Measurements from ENCODE around the gene C2CD2. TPM values are rescaled to one million over a fixed set of nuclear protein-coding genes. Genes with fewer than 3 reads are reported as not detected.

Gene C2CD2
- total and polyA plus RNA-seq, 3 donors from 2014 or later: 8.6 to 17.4 (median 13.2) TPM

DNA sequence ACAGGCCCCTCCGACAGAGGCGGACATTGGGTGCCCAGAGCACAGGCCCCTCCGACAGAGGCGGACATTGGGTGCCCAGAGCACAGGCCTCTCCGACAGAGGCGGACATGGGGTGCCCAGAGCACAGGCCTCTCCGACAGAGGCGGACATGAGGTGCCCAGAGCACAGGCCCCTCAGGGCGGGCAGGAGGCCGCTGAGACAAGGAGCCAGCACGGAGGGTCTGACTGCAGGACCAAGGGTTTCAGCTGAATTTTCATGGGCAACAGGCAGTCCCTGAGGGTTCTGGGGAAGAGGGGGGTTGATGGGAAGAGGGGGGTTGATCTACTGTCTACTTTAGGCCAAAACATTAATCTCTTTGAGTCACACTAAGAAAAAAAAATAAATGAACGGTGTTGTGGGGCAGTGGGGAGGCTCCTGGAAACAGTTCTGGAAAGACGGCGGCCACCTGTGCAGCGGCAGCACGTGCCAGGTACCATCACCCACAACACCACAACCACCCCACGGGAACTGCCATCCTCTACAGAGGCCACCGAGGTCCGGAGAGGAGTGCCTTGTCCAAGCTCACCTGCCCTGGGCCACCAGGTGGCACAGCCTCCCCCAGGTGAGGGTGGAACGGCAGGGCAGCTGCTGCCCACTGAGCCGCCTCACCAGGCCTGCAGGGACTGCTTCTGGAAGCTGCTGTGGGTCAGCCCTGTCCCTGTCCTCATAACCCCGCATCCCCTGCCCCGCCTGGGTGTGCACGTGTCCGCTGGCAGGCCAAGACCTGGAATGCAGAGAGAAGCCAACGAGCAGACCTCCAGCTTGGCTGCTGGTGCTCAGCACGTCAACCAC, 95.1 kb downstream of the C2CD2 start:
- H3K27ac ChIP-seq: no peak overlapping the region
- H3K9me3 ChIP-seq: no peaks in the 10 kb centered on the region
- intact Hi-C loops (cut with DNase I; ENCODE audit: low total_unique reads): no loop called here
- TF ChIP-seq POLR2A (IDR thresholded peaks at IDR 0.05): no peak
- TF ChIP-seq, protein P1, sequence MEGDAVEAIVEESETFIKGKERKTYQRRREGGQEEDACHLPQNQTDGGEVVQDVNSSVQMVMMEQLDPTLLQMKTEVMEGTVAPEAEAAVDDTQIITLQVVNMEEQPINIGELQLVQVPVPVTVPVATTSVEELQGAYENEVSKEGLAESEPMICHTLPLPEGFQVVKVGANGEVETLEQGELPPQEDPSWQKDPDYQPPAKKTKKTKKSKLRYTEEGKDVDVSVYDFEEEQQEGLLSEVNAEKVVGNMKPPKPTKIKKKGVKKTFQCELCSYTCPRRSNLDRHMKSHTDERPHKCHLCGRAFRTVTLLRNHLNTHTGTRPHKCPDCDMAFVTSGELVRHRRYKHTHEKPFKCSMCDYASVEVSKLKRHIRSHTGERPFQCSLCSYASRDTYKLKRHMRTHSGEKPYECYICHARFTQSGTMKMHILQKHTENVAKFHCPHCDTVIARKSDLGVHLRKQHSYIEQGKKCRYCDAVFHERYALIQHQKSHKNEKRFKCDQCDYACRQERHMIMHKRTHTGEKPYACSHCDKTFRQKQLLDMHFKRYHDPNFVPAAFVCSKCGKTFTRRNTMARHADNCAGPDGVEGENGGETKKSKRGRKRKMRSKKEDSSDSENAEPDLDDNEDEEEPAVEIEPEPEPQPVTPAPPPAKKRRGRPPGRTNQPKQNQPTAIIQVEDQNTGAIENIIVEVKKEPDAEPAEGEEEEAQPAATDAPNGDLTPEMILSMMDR (IDR thresholded peaks at IDR 0.05): no peak
- WGBS, 2 donors: 94 to 96% methylated on average over 16 to 25 of the region's 27 CpGs
- H3K4me3 ChIP-seq: no peak overlapping the region
- no peaks in the 10 kb centered on the region for H3K36me3 ChIP-seq (ENCODE audit: low read depth, missing control alignments)
- DNase-seq: no peak
- H3K4me1 ChIP-seq: no peaks in the 10 kb centered on the region
- no peaks in the 10 kb centered on the region for H3K27me3 ChIP-seq

DNA sequence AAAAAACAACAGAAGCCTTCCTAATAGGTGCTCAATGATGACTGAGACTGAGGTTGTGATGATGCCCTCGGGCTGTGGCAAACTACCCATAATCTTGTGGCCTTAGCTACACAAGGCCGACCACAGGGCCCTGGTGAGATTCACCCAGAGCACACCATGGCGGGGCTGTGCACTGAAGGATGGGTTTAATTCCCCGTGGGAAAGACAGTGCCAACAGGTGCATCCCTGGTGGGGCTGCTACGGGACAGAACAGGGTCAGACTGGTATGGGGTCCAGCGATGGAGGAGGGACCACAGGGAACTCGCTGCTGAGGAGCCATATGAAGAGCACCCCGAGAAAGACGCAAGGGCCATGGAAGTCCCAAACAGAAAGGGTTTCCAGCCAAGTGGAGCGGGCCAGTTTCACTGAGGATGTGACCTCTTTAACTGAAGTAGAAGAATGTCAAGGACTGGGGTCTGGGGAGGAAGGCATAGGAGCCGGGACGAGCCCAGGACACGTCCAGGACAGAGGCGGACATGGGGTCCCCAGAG, 96.0 kb downstream of the C2CD2 start:
- no peaks in the 10 kb centered on the region for H3K36me3 ChIP-seq (ENCODE audit: low read depth, missing control alignments)
- WGBS, 2 donors: 93 to 95% methylated on average over 14 of the region's 14 CpGs
- no peaks in the 10 kb centered on the region for H3K4me1 ChIP-seq
- no peak for DNase-seq
- H3K27ac ChIP-seq: no peak overlapping the region
- no peak overlapping the region for H3K4me3 ChIP-seq
- H3K27me3 ChIP-seq: no peaks in the 10 kb centered on the region
- no peak for TF ChIP-seq POLR2A (IDR thresholded peaks at IDR 0.05)
- TF ChIP-seq, protein P1 (IDR thresholded peaks at IDR 0.05): no peak
- intact Hi-C loops (cut with DNase I; ENCODE audit: low total_unique reads): no loop called here
- H3K9me3 ChIP-seq: no peaks in the 10 kb centered on the region

DNA sequence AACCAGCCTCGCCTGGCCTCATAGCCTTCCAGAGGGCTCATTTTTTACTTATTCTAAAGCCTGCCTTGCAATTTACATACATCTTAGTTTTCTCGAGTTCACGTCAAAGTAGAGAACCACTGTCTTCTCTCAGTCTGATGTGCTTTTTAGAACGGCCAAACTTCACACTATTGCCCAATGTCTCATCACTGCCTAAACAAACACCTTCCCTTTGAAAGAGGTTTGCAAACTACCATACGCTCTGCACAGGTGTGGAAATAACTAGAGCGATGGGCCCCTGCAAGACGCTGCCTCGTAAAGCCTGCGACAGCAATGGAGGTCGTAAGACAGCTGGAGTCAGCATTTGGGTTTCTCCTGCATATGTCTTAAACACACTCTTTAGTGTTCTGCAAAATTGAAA, 97.2 kb downstream of the C2CD2 start:
- Histone ChIP-seq H3K9me3 (no peaks in the 10 kb centered on the region), H3K4me3 (no peak overlapping the region), H3K4me1 (no peaks in the 10 kb centered on the region), H3K27ac (no peak overlapping the region), H3K27me3 (no peaks in the 10 kb centered on the region), H3K36me3 (ENCODE audit: low read depth, missing control alignments) (no peaks in the 10 kb centered on the region)
- 82 to 91% methylated on average over 10 of the region's 10 CpGs for WGBS, 2 donors
- intact Hi-C loops (cut with DNase I; ENCODE audit: low total_unique reads): no loop called here
- no peak for DNase-seq
- TF ChIP-seq POLR2A (IDR thresholded peaks at IDR 0.05): no peak
- TF ChIP-seq, protein P1 (IDR thresholded peaks at IDR 0.05): no peak

DNA sequence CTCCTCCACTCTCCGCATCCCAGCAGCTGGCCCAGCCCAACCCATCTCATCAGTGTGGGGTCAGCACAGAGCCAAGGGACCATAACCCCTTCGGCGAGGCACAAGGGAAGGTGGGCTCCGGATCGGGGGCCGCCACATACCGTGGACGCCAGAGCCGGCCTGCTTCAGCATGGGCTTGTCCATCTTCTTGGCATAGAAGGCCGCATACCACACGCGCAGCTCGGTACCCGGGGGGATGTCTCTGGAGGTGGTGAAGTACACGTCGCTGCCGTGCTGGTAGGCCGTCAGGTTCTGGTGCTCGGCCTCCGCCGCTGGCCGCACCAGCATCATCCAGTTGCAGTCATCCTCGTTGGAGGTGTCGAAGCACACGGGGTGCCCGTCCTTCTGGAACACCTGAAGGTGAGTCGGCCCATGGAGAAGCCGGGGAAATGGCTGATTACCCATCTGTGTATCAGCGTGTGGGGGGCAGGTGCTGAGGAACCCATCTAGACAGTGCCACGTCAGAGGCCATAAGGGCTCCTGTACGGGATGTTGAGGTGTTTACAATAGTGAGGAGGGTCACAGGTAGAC, 99.3 kb downstream of the C2CD2 start:
- Histone ChIP-seq H3K4me3 (no peak overlapping the region), H3K36me3 (ENCODE audit: low read depth, missing control alignments) (no peaks in the 10 kb centered on the region), H3K27ac (no peak overlapping the region), H3K27me3 (no peaks in the 10 kb centered on the region), H3K9me3 (no peaks in the 10 kb centered on the region), H3K4me1 (no peaks in the 10 kb centered on the region)
- DNase-seq: no peak
- TF ChIP-seq, protein P1 (IDR thresholded peaks at IDR 0.05): no peak
- TF ChIP-seq POLR2A (IDR thresholded peaks at IDR 0.05): no peak
- 92 to 95% methylated on average over 21 to 31 of the region's 31 CpGs for WGBS, 2 donors
- intact Hi-C loops (cut with DNase I; ENCODE audit: low total_unique reads): no loop called here
